EH (cell line): ENCODE measurements around the gene ST3GAL3.

Experiments used
- DNase-seq: peaks from one replicate; pipeline ENCODE4 v3.0.0-alpha.2; 2015; ENCODE audit warnings: low read depth

ST3GAL3 gene

GRCh38 chr1:43786960-43787359 lies 79.6 kb downstream of the ST3GAL3 start:
- DNase-seq, result peak; percentile 68

GRCh38 chr1:43789604-43790550 lies 82.5 kb downstream of the ST3GAL3 start:
- DNase-seq, result no peak

GRCh38 chr1:43791243-43791642 lies 83.9 kb downstream of the ST3GAL3 start:
- DNase-seq, result no peak

- DNase-seq, result peak; percentile 79
Observed at GRCh38 chr1:43796111-43796581, 88.8 kb downstream of the ST3GAL3 start.

GRCh38 chr1:43797891-43798290 lies 90.6 kb downstream of the ST3GAL3 start:
- DNase-seq, result no peak

- peak; percentile 85 for DNase-seq
Observed at GRCh38 chr1:43799656-43800635, 92.6 kb downstream of the ST3GAL3 start.

GRCh38 chr1:43800771-43801170 lies 93.4 kb downstream of the ST3GAL3 start:
- no peak for DNase-seq

GRCh38 chr1:43801203-43801602 lies 93.9 kb downstream of the ST3GAL3 start:
- no peak for DNase-seq

- no peak for DNase-seq
Observed at GRCh38 chr1:43802356-43802980, 95.1 kb downstream of the ST3GAL3 start.

- DNase-seq, result no peak
Observed at GRCh38 chr1:43803105-43803504, 95.8 kb downstream of the ST3GAL3 start.

GRCh38 chr1:43803646-43804045 lies 96.3 kb downstream of the ST3GAL3 start:
- DNase-seq, result no peak

- DNase-seq, result no peak
Observed at GRCh38 chr1:43804569-43804968, 97.2 kb downstream of the ST3GAL3 start.

GRCh38 chr1:43805340-43805739 lies 98.0 kb downstream of the ST3GAL3 start:
- DNase-seq, result no peak

- no peak for DNase-seq
Observed at GRCh38 chr1:43806183-43806582, 98.8 kb downstream of the ST3GAL3 start.

GRCh38 chr1:43809097-43809673 lies 101.8 kb downstream of the ST3GAL3 start:
- no peak for DNase-seq

- DNase-seq, result no peak
Observed at GRCh38 chr1:43812579-43812978, 105.2 kb downstream of the ST3GAL3 start.

- DNase-seq, result no peak
Observed at GRCh38 chr1:43814401-43814800, 107.1 kb downstream of the ST3GAL3 start.

- DNase-seq, result no peak
Observed at GRCh38 chr1:43817304-43817939, 110.1 kb downstream of the ST3GAL3 start.

GRCh38 chr1:43818691-43819090 lies 111.4 kb downstream of the ST3GAL3 start:
- DNase-seq, result no peak

- DNase-seq, result no peak
Observed at GRCh38 chr1:43819357-43819756, 112.0 kb downstream of the ST3GAL3 start.

- DNase-seq, result no peak
Observed at GRCh38 chr1:43821471-43821870, 114.1 kb downstream of the ST3GAL3 start.
